ENCODE results near the gene GDF11.

Gene GDF11

GRCh38 chr12:55795950-55796349 lies 53.0 kb downstream of the GDF11 start:
- no peak for DNase-seq (ENCODE audit: low read depth)

GRCh38 chr12:55797068-55797467 lies 54.1 kb downstream of the GDF11 start:
- no peak for DNase-seq (ENCODE audit: low read depth)

GRCh38 chr12:55797550-55797949 lies 54.6 kb downstream of the GDF11 start:
- DNase-seq (ENCODE audit: low read depth), result no peak
